PC-3 (cell line): ENCODE measurements around the gene HBG2.

Experiments
- CTCF ChIP-seq: fragments of 300-600 bp; sonication (generic); conservative IDR thresholded peaks from 2 replicates; pipeline ENCODE4 v1.5.1; 2017; ENCODE audit warnings: antibody characterized with exemption, low read depth, mild to moderate bottlenecking, low read length
- EZH2 ChIP-seq: fragments of 300-600 bp; sonication (generic); IDR thresholded peaks from one replicate; pipeline ENCODE4 v1.6.1; 2017; ENCODE audit warnings: antibody characterized with exemption, mild to moderate bottlenecking, low read length; ENCODE audit not compliant: unreplicated experiment
- EZH2phosphoT487 ChIP-seq: fragments of 300-600 bp; sonication (generic); IDR thresholded peaks from 2 replicates; pipeline ENCODE4 v1.6.1; 2018; ENCODE audit warnings: mild to moderate bottlenecking, antibody characterized with exemption, low read length, borderline replicate concordance

GRCh38 chr11:5303626-5304025, 49.0 kb upstream of the HBG2 start:
- no peak for TF ChIP-seq CTCF
- no peak for TF ChIP-seq EZH2
- TF ChIP-seq EZH2phosphoT487 = no peak
